ENCODE data around the gene ANKRD13D.

Gene ANKRD13D

GRCh38 chr11:67261946-67262681 lies 27.0 kb upstream of the ANKRD13D start:
- no peak for DNase-seq (ENCODE audit: low read depth in 2 of 2)

- peak; percentile 41 to 42 for DNase-seq (ENCODE audit: low read depth in 2 of 2)
Observed at GRCh38 chr11:67262731-67263675, 26.1 kb upstream of the ANKRD13D start.

- no peak for DNase-seq (ENCODE audit: low read depth in 2 of 2)
Observed at GRCh38 chr11:67264260-67264659, 24.8 kb upstream of the ANKRD13D start.

- DNase-seq (ENCODE audit: low read depth in 2 of 2), result no peak
Observed at GRCh38 chr11:67264877-67265632, 24.0 kb upstream of the ANKRD13D start.

DNA sequence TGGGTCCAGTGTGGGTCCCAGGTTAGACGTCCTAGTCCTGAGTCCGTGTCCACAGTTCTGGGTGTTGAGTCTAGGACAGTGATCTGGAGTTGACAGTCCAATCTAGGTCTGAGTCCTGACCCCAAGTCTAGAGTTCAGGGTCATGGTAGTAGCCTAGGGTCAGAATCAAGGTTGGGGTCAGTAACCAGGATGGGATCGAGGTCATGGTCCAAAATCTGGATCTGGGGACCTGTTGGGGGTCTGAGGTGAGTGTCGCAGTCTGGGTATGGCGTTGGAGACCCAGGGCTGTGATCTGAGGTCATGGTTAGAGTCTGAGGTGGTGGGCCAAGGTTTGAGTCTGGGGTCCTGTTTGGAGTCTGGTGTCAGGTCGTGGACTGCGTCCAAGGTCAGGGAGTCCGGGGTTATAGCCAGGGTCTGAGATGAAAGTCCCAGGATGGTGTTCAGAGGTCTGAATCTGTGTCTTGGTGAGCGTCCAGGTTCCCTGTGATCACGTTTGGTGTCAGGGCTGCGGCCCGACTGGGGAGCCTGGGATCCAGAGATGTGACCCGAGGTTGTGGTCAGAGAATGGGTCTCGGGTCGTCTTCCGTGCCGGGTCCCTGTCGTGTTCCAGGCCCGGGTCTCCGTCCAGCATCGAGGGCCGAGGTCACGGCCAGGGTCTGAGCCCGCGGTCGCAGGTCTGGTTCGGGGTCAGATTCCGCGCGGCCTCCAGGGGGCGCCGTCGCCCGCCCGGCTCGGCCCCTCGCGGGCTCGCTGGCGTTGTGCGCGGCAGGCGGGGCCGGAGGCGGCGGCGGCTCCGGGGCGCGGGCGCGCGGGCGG lies 23.3 kb upstream of the ANKRD13D start:
- DNase-seq (ENCODE audit: low read depth in 2 of 2), result no peak

DNA sequence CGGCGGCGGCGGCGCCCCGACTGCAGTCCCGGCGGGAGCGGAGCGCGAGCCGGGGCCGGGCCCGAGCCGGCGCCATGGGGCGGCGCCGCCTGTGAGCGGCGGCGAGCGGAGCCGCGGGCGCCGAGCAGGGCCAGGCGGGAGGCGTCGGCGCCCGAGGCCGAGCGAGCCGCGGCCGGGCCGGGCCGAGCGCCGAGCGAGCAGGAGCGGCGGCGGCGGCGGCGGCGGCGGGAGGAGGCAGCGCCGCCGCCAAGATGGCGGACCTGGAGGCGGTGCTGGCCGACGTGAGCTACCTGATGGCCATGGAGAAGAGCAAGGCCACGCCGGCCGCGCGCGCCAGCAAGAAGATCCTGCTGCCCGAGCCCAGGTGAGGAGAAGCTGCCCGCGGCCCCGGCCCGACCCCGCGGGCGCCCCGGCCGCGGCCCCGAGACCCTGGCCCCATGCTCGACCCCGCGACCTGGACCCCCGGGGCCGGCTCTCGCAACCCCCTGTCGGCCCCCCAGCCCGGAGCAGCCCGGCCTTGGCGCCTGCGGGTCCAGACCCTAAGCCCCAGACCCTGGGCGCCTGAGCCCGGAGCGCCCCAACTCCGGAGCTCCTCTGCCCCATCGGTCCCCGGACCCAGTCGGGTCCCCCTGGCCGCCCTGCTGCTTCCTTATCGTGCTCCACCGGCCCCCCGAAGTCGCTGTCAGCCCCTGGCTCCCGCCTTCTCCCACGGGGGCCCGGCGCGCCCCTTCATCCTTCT lies 22.5 kb upstream of the ANKRD13D start, which contains the start of gene GRK2:
GRK2 (plus strand) TSS at position 25 of the 739 bp plus-strand sequence; CDS start at position 252, 227 bp downstream.
- no peak for DNase-seq (ENCODE audit: low read depth in 2 of 2)

- DNase-seq (ENCODE audit: low read depth in 2 of 2), result no peak
Observed at GRCh38 chr11:67267188-67268080, 21.7 kb upstream of the ANKRD13D start.

DNA sequence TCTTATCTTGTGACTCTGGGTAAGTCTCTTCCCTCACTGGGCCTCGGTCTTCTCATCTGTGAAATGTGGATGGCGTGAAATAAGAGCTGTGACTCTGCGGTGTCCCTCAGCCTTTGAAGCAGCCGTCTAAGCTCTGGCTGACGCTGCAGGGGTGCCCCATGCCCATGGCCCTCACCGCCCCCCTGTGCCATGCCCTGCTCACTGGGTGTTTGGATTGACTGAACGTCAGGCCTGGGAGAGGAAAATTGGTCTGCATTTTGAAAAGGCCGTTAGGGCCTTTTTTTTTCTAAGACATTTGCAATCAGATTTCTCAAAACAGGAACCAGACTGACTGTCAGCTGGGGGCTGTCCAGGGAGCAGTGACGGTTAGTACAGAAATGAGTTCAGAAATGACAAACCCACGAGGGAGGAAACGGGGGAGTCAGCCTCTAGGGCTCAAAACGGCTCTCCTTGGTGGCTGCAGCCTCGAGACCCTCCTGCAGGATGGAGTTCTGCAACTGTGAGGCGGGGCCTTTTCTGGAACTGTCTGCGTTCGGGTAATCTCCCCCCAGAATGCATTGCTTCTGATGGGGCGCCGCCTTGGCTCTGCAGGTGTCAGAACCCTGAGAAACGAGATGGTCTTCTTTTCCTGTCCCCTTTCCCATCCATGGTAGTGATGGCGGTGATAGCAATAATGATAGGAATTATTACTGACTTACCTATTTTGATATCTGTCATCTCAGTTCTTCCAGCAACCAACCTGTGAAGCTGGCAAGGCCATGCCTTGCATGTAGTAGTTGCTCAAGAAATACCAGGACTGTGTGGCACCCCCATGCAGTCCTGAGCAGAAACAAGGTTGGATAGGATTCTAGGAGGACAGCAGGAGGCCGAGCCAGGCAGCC lies 20.8 kb upstream of the ANKRD13D start:
- DNase-seq (ENCODE audit: low read depth in 2 of 2), result no peak

- no peak for DNase-seq (ENCODE audit: low read depth in 2 of 2)
Observed at GRCh38 chr11:67268962-67269268, 20.2 kb upstream of the ANKRD13D start.

GRCh38 chr11:67269401-67270255 lies 19.5 kb upstream of the ANKRD13D start:
- no peak for DNase-seq (ENCODE audit: low read depth in 2 of 2)

GRCh38 chr11:67270256-67271204 lies 18.6 kb upstream of the ANKRD13D start:
- DNase-seq (ENCODE audit: low read depth in 2 of 2), result no peak

DNA sequence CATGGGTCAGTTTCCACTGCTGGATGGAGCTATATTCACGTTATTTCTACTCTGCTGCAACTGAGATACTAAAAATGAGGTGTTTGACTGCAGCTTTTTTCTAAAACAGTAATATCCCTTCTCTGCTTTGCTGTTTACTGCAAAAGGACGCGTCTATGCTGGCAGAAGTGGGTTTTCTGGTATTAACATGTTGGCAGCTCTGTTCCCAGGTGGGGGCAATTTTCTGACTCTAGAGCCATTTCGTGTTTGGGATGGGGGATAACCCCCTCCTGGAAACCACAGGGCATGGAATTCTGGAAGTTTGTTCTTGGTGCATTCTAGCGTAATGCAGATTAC lies 17.9 kb upstream of the ANKRD13D start:
- DNase-seq (ENCODE audit: low read depth in 2 of 2), result no peak

DNA sequence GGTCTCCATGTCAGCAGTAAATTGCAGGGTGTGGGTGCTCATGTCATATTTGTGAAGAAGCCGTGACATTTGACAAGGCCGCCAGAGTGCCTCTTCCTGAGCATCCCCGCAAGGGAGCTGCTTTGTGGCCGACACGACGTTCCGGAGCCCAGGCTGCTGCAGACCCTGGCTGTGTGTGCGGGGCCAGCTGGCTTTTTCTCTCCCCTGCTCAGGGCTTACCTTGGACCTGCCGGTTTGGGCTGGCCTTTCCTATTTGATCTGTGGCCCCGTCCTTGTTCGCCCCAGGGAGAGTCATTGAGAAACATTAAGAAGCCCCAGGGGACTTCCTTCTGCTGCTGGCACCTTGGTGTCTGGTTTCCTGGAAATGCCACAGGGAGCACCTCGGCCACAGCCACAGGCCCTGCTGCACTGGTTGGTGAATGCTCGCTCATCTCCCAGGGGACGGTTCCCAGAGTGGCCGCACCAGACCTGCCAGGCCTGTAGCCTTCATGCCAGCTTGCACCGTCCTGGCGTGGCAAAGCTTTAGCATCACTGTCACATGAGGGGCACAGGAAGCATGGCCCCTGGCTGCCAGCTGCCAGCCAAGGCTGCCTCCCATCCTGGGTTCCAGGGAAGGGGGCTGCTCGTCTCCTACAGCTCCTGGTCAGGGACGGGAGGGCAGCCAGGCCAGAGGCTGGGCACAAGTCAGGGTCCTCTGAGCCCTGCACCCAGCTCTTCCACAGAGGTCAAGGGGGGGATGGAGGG lies 17.4 kb upstream of the ANKRD13D start:
- DNase-seq (ENCODE audit: low read depth in 2 of 2), result no peak

GRCh38 chr11:67272327-67273259 lies 16.5 kb upstream of the ANKRD13D start:
- DNase-seq (ENCODE audit: low read depth in 2 of 2), result no peak

Measured in fibroblast of skin of left quadriceps (primary cell).